ENCODE measurements around the gene TBCA.

TBCA gene

GRCh38 chr5:77707791-77708190 is 68.3 kb downstream of the TBCA start:
- DNase-seq, result no peak

GRCh38 chr5:77699569-77699968 is 76.6 kb downstream of the TBCA start:
- DNase-seq, result peak; percentile 50 to 62 (median 54)

DNA sequence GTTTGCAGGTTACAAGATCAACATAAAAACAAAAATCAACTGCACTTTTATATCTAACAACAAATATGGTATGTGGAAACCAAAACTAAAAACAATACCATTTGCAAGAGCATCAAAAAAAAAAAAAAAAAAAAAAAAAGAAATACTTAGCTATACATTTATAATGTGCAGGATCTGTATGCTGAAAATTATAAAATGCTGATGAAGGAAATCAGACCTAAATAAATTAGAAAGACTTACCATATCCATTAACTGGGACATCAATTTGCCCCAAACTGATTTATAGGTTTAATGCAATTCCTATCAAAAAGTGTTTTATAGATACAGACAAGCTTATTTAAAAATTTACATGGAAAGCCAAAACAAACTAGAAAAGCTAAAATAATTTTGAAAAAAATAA is 77.2 kb downstream of the TBCA start:
- DNase-seq, result no peak

DNA sequence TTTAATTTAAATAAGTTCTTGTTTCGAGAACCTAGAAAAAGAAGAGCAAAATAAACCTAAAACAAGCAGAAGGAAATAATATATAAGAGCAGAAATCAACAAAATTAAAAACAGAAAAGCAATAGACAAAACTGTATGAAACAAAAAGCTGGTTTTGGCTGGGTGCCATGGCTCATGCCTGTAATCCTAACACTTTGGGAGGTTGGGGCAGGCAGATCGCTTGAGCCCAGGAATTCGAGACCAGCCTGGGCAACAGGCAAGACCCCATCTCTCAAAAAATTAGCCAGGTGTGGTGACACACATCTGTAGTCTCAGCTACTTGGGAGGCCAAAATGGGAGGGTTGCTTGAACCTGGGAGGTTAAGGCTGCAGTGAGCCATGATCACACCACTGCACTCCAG is 78.4 kb downstream of the TBCA start:
- DNase-seq, result no peak

DNA sequence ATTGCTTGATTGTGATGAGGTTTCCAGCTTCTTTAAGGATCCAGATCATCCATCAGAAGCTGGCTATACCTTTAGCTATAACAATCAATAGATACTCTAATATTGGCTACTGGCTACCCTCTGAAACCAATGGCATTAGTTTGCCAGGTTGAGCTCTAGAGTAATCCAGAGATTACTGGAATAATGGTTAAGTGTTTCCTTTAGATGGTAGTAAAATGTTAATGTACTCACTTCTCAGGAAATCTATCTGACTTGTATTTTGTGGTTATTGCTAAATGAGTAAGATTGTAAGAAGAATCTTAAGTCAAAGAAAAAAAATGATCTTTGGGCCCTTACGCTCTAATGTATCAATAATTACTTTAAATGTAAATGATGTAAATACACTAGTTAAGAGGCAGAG is 80.0 kb downstream of the TBCA start:
- DNase-seq, result no peak

DNA sequence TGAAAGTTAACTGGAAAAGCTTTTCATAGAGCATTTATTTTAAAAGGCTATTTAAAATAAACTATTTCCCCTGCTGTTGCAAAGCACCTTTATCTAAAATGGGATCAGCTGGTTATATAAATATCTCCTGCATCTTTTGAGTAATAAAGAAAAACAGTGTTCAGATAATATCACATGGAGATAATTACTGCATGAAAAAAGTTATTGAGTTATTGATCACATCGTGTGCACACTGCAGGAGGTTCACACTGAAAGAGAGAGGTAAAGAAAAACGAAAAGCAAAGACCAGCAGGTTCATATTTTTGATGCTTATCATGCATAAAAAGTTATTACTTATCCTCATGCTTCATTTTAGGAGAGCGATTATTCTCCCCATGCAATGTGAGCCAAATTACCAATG is 82.2 kb downstream of the TBCA start:
- DNase-seq, result no peak

- no peak for DNase-seq
Observed at GRCh38 chr5:77683171-77683732, 92.9 kb downstream of the TBCA start.

- DNase-seq, result no peak
Observed at GRCh38 chr5:77670526-77670925, 105.6 kb downstream of the TBCA start.

DNA sequence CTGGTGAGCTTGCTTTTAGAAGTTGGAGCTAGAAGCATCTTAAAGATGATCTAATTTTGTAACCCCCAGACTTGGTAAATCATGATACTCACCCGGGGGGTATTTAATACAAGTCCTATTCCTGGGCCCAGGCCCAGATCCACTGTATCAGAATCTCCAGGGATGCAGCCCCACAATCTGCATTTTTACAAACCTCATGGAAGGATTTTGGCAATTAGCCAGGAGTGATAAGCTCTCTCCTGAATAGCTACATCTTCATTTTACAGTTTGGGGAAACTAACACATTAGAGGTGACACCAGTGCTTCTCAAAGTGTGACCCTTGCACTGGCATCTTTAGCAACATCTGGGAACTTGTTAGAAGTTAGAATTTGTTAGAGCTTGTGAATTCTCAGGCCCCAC is 106.5 kb downstream of the TBCA start:
- DNase-seq, result no peak

DNA sequence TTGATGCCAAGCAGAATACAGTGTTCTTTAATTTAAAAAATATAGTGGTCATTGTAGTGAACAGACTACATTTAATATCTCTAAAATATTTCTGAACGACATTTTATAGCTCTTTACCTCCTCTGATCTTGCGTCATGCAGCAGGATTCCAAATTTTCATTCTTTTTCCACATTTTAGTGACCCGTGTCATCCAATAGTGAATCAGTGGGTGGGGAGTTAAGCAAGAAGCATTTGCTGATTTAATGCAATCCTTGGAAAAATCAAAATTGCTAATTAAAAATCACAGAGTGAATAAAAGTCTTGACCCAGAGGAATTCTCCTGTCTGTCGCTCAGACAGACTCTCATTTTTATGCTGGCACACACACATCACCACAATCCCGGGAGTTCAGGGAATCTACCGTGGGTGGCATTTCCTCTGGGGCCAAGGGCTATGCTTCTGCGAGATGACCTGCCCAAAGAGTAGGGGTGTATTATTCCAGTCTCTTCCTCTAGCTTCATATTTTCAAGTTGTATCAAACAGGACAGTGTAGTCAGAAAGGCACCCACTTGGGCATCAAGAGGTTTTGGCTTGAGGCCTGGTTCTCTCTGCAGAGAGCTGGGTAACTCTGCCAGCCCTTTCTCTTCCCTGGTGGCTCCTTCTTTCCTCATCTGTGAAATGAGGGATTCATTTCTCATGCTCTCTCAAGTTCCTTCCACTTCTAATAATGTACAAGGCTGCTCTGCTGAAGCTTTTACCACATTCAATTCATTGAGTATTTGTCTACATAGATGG is 112.9 kb downstream of the TBCA start:
- no peak for DNase-seq

- peak in 2 of 3 donors; percentile 42 to 52 for DNase-seq
Observed at GRCh38 chr5:77662635-77663034, 113.5 kb downstream of the TBCA start.

GRCh38 chr5:77658662-77659061 is 117.5 kb downstream of the TBCA start:
- DNase-seq, result no peak

GRCh38 chr5:77651343-77651742 is 124.8 kb downstream of the TBCA start:
- DNase-seq, result no peak

GRCh38 chr5:77650686-77651085 is 125.5 kb downstream of the TBCA start:
- DNase-seq, result no peak

GRCh38 chr5:77649776-77650175 is 126.4 kb downstream of the TBCA start:
- DNase-seq, result no peak

DNA sequence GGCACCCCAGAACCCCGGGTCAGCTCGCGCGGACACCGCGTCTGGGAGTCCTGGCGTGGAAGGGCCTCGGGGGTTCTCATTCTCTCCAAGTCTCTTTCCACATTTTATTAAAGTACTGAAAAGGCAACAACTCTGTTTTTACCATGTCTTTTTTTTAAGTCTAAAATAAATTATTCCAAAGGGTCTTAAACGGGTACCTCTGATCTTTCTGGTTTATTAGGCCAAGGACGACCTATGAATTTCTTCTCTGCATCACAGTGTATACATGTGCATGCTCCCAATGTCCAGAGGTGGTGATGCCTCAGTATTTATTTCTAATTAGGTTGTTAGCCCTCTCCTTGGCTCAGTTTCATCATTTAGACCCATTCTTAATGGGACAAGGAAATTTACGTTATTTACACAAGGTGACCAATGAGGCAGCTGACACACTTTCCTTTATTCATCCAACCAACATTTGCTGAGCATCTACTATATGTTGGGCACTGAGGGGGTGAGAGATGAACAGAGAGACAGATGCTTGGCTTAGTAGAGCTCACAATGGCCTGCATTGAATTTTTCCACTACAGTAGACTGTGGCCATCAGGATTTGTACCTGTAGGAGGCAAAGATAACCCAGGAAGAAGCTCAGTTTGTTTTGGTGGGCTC is 130.0 kb downstream of the TBCA start:
- no peak for DNase-seq

- peak; percentile 60 to 91 (median 74) for DNase-seq
Observed at GRCh38 chr5:77645158-77645994, 130.8 kb downstream of the TBCA start.

DNA sequence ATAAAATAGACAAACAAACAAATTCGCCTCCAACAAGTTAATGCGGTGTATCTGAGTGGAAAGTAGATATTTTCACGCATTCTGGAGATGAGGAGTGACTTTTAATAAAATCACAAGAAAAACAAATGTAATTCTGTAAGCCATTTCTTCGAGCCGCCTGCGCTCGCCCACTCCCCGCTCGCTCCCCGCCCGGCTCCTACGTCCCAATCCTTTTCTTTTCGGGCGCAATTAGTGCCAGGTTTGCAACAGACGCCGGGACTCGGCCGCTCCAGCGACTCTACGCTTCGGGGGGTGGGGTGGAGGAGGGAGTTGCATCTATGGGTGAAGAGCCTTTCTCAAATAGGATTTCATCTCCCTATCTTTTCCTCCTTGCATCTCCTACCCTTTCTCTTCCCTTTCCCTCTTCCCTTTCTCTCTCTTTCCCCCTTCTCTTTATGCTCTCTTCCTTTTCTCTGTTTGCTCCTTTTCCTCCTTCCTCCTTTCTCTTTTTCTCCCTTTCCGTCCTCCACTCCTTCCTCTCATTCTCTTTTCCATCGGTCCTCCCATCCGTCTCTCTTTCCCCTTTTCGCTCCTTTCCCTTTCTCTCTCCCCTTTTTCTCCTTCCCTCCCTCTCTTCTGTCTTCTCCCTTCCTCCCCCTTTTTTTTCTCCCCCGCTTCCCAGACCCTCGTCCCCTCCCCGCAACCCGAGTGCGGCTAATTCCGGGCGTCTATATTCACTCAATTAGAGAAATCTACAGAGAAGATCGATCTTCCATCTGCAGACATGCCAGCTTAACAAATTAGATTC is 131.6 kb downstream of the TBCA start:
- DNase-seq, result peak in 1 of 3 donors; percentile 24

GRCh38 chr5:77643654-77644370 is 132.3 kb downstream of the TBCA start:
- peak; percentile 57 to 64 (median 64) for DNase-seq

GRCh38 chr5:77642738-77643653 is 133.1 kb downstream of the TBCA start:
- DNase-seq, result no peak

All from suppressor macrophage treated with lipopolysaccharide for 1 hour (primary cell).